B cell (primary cell): ENCODE measurements around the gene MEF2C.

Experiments
- CTCF ChIP-seq: fragments of 200-600 bp; IDR thresholded peaks from one replicate; pipeline ENCODE4 v1.8.0; 2022; ENCODE audit warnings: antibody characterized with exemption, mild to moderate bottlenecking
- EZH2 ChIP-seq: IDR thresholded peaks from 2 replicates; pipeline ENCODE4 v1.6.1; 2012; ENCODE audit warnings: borderline replicate concordance, low read depth, mild to moderate bottlenecking, moderate library complexity, low read length; ENCODE audit not compliant: insufficient read depth, poor library complexity, severe bottlenecking

GRCh38 chr5:88806338-88806737, 76.6 kb downstream of the MEF2C start:
- TF ChIP-seq EZH2 (no peak), CTCF (no peak)
